Activated CD4-positive, CD25-positive, alpha-beta regulatory T cell treated with anti-CD3 and anti-CD28 coated beads, Interleukin-2, amount 50 U/mL, for 24 hours (primary cell): ENCODE measurements around the gene AIF1L.

Source experiments
- ATAC-seq, 2 donors: fragments of 150-1000 bp; cut with Tn5 transposase; one replicate each; pipeline ENCODE4 v1.10.0; 2021; ENCODE audit warnings: mild to moderate bottlenecking in 1 of 2, moderate library complexity in 1 of 2

Gene AIF1L

GRCh38 chr9:131078427-131079366, 17.6 kb upstream of the AIF1L start:
- ATAC-seq, result no peak

- ATAC-seq, result no peak
These were observed 15.7 kb upstream of the AIF1L start for GRCh38 chr9:131080589-131080988.

- ATAC-seq, result no peak
These were observed 14.5 kb upstream of the AIF1L start for GRCh38 chr9:131081868-131082267.

- no peak for ATAC-seq
These were observed 13.4 kb upstream of the AIF1L start for GRCh38 chr9:131082774-131083512.

- no peak for ATAC-seq
These were observed 11.5 kb upstream of the AIF1L start for GRCh38 chr9:131084661-131085369.

GRCh38 chr9:131085370-131086122, 10.8 kb upstream of the AIF1L start:
- ATAC-seq, result no peak

GRCh38 chr9:131087354-131087893, 8.9 kb upstream of the AIF1L start:
- no peak for ATAC-seq

GRCh38 chr9:131090025-131090787, 6.1 kb upstream of the AIF1L start:
- ATAC-seq, result no peak

GRCh38 chr9:131091352-131091992, 4.9 kb upstream of the AIF1L start:
- ATAC-seq, result no peak

GRCh38 chr9:131092030-131092429, 4.3 kb upstream of the AIF1L start:
- ATAC-seq, result no peak

- ATAC-seq, result no peak
These were observed 3.5 kb upstream of the AIF1L start for GRCh38 chr9:131092548-131093440.

- no peak for ATAC-seq
These were observed 2.3 kb upstream of the AIF1L start for GRCh38 chr9:131094015-131094414.

- no peak for ATAC-seq
These were observed 1.7 kb upstream of the AIF1L start for GRCh38 chr9:131094622-131095021.

- no peak for ATAC-seq
These were observed 564 bp upstream of the AIF1L start for GRCh38 chr9:131095666-131096268.

GRCh38 chr9:131097126-131097947, 1.0 kb downstream of the AIF1L start:
- no peak for ATAC-seq

- no peak for ATAC-seq
These were observed 1.6 kb downstream of the AIF1L start for GRCh38 chr9:131097948-131098278.

- no peak for ATAC-seq
These were observed 2.2 kb downstream of the AIF1L start for GRCh38 chr9:131098391-131099101.

GRCh38 chr9:131099102-131099606, 2.8 kb downstream of the AIF1L start:
- ATAC-seq, result no peak
